ENCODE results near the gene IZUMO1.

DNA sequence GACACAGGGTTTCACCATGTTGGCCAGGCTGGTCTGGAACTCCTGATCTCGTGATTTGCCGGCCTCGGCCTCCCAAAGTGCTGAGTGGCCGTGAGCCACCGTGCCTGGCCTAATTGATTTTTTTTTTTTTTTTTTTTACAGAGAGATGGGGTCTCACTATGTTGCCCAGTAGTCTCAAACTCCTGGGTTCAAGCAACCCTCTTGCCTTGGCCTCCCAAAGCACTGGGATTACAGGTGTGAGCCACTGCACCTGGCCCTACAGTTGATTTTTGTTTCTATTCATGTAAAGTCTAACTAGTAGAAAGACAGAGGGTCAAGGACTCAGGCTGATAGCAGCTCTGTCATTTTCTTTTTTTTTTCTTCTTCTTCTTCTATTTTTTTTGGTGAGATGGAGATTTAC, 30.4 kb upstream of the IZUMO1 start:
- no peak for TF ChIP-seq POLR2A (IDR thresholded peaks at IDR 0.05)
- TF ChIP-seq, protein P1, sequence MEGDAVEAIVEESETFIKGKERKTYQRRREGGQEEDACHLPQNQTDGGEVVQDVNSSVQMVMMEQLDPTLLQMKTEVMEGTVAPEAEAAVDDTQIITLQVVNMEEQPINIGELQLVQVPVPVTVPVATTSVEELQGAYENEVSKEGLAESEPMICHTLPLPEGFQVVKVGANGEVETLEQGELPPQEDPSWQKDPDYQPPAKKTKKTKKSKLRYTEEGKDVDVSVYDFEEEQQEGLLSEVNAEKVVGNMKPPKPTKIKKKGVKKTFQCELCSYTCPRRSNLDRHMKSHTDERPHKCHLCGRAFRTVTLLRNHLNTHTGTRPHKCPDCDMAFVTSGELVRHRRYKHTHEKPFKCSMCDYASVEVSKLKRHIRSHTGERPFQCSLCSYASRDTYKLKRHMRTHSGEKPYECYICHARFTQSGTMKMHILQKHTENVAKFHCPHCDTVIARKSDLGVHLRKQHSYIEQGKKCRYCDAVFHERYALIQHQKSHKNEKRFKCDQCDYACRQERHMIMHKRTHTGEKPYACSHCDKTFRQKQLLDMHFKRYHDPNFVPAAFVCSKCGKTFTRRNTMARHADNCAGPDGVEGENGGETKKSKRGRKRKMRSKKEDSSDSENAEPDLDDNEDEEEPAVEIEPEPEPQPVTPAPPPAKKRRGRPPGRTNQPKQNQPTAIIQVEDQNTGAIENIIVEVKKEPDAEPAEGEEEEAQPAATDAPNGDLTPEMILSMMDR (IDR thresholded peaks at IDR 0.05): no peak
